Sigmoid colon (tissue), 4 donors: Measurements from ENCODE around the gene PRSS27.

ENCODE experiments used
- POLR2AphosphoS5 ChIP-seq, 4 donors: sonication (generic); formaldehyde crosslinking; IDR thresholded peaks; one replicate each; pipeline ENCODE4 v1.6.1; 2017; ENCODE audit warnings: antibody characterized with exemption in 4 of 4
- TF ChIP-seq, protein P1 (sequence below), 4 experiments: fragments of 450-650 bp in 3 of 4; fragments of 200-600 bp in 1 of 4; IDR thresholded peaks; one replicate each; pipeline ENCODE4 v1.5.1; 2016 to 2019; ENCODE audit warnings: antibody characterized with exemption in 4 of 4, mild to moderate bottlenecking in 3 of 4, moderate library complexity in 2 of 4

DNA sequence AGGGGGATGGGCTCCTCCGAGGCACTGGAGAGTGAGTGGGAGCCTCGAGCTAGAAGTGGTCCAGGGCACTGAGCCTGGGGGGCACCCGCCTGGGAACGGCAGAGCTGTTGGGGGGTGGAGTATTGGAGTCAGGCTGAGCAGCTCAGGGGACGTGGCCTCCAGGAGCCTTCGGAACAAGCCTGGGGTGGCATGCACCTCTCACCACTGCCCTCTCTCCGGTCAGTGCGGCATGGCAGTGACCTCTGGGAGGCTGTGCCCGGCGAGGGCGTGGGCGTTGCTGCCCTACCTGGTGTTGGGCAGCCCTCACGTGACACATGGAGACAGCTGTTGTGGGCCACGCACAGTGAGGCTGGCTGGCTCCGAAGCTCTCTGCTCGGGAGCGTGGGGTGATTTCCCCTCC lies 13.9 kb downstream of the PRSS27 start:
- TF ChIP-seq, protein P1, sequence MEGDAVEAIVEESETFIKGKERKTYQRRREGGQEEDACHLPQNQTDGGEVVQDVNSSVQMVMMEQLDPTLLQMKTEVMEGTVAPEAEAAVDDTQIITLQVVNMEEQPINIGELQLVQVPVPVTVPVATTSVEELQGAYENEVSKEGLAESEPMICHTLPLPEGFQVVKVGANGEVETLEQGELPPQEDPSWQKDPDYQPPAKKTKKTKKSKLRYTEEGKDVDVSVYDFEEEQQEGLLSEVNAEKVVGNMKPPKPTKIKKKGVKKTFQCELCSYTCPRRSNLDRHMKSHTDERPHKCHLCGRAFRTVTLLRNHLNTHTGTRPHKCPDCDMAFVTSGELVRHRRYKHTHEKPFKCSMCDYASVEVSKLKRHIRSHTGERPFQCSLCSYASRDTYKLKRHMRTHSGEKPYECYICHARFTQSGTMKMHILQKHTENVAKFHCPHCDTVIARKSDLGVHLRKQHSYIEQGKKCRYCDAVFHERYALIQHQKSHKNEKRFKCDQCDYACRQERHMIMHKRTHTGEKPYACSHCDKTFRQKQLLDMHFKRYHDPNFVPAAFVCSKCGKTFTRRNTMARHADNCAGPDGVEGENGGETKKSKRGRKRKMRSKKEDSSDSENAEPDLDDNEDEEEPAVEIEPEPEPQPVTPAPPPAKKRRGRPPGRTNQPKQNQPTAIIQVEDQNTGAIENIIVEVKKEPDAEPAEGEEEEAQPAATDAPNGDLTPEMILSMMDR (IDR thresholded peaks at IDR 0.05), result no peak
- no peak for TF ChIP-seq POLR2AphosphoS5 (IDR thresholded peaks at IDR 0.05)
